Mesenchymal stem cell (in vitro differentiated cells and primary cell): ENCODE results near the gene GJA9.
A peak's percentile ranks its signal among the peaks of the same experiment; 100 is the strongest.
"Not testable (repeated sequence)": the region's sequence is repeated elsewhere in the genome, so short reads cannot be mapped to it uniquely, and the experiment has no call there.

Source experiments
- DNase-seq: peaks from one replicate; pipeline ENCODE4 v3.0.0-alpha.2; 2013
- H2AFZ ChIP-seq: one replicate; pipeline ENCODE4 v1.6.1; 2013; ENCODE audit warnings: low read depth, mild to moderate bottlenecking, control low read depth, inconsistent platforms, low read length, moderate library complexity
- H2AK5ac ChIP-seq: 2 replicates; pipeline ENCODE4 v1.6.1; 2013; ENCODE audit warnings: low read length, moderate library complexity, mild to moderate bottlenecking, inconsistent platforms; ENCODE audit not compliant: severe bottlenecking
- H2BK120ac ChIP-seq: one replicate; pipeline ENCODE4 v1.6.1; 2013; ENCODE audit warnings: low read depth, mild to moderate bottlenecking, inconsistent platforms, low read length, moderate library complexity
- H2BK12ac ChIP-seq, 2 experiments: one replicate each; pipeline ENCODE4 v1.6.1; 2013; ENCODE audit warnings: inconsistent platforms in 2 of 2, low read length in 2 of 2, mild to moderate bottlenecking in 2 of 2, moderate library complexity in 2 of 2, control low read depth in 1 of 2
- H2BK15ac ChIP-seq: one replicate; pipeline ENCODE4 v1.6.1; 2013; ENCODE audit warnings: mild to moderate bottlenecking, low read depth, inconsistent platforms; ENCODE audit not compliant: poor library complexity, severe bottlenecking
- H2BK5ac ChIP-seq: 2 replicates; pipeline ENCODE4 v1.6.1; 2013; ENCODE audit warnings: low read depth, mild to moderate bottlenecking, low read length, control low read depth, inconsistent platforms; ENCODE audit not compliant: poor library complexity, severe bottlenecking
- H3K14ac ChIP-seq, 2 experiments: one replicate each; pipeline ENCODE4 v1.6.1; 2013; ENCODE audit warnings: inconsistent platforms in 2 of 2, low read length in 2 of 2, control low read depth in 1 of 2, mild to moderate bottlenecking in 1 of 2, moderate library complexity in 1 of 2
- H3K18ac ChIP-seq, 2 experiments: one replicate each; pipeline ENCODE4 v1.6.1; 2013; ENCODE audit warnings: inconsistent platforms in 2 of 2, low read length in 2 of 2, control low read depth in 1 of 2, low read depth in 1 of 2, mild to moderate bottlenecking in 1 of 2
- H3K23ac ChIP-seq, 2 experiments: one replicate each; pipeline ENCODE4 v1.6.1; 2013; ENCODE audit warnings: inconsistent platforms in 2 of 2, low read length in 2 of 2, mild to moderate bottlenecking in 2 of 2, moderate library complexity in 2 of 2, control low read depth in 1 of 2
- H3K27ac ChIP-seq: 2 replicates; pipeline ENCODE4 v1.5.1; 2013; ENCODE audit warnings: mild to moderate bottlenecking, moderate library complexity, low read length, control low read depth, inconsistent platforms; ENCODE audit not compliant: poor library complexity, severe bottlenecking
- H3K27me3 ChIP-seq, 2 experiments: 2 replicates each; pipeline versions ENCODE4 v1.6.1 to v1.7.0; 2013; ENCODE audit warnings: low read length in 2 of 2, mild to moderate bottlenecking in 2 of 2, moderate library complexity in 2 of 2, control low read depth in 1 of 2, inconsistent platforms in 1 of 2; ENCODE audit not compliant: control insufficient read depth in 1 of 2, insufficient read depth in 1 of 2
- H3K36me3 ChIP-seq, 2 experiments: 2 replicates each; pipeline versions ENCODE4 v1.6.1 to v1.7.0; 2013; ENCODE audit warnings: low read length in 2 of 2, control low read depth in 1 of 2, inconsistent platforms in 1 of 2, low read depth in 1 of 2, mild to moderate bottlenecking in 1 of 2; ENCODE audit not compliant: insufficient read depth in 2 of 2, control insufficient read depth in 1 of 2
- H3K4ac ChIP-seq, 2 experiments: one replicate each; pipeline ENCODE4 v1.6.1; 2013; ENCODE audit warnings: inconsistent platforms in 2 of 2, low read length in 2 of 2, mild to moderate bottlenecking in 2 of 2, moderate library complexity in 2 of 2, control low read depth in 1 of 2, low read depth in 1 of 2
- H3K4me1 ChIP-seq: 2 replicates; pipeline ENCODE4 v1.6.1; 2013; ENCODE audit warnings: low read depth, low read length, control low read depth; ENCODE audit not compliant: control insufficient read depth, insufficient read depth
- H3K4me2 ChIP-seq: 2 replicates; pipeline ENCODE4 v1.6.1; 2013; ENCODE audit warnings: low read length, mild to moderate bottlenecking, inconsistent platforms; ENCODE audit not compliant: poor library complexity, severe bottlenecking
- H3K4me3 ChIP-seq, 2 experiments: 2 replicates each; pipeline versions ENCODE4 v1.5.1 to v1.7.0; 2013; ENCODE audit warnings: low read length in 2 of 2, mild to moderate bottlenecking in 2 of 2, control low read depth in 1 of 2, low read depth in 1 of 2; ENCODE audit not compliant: insufficient read depth in 1 of 2
- H3K79me1 ChIP-seq: replicated peaks from 2 replicates; pipeline ENCODE4 v1.6.1; 2013; ENCODE audit warnings: mild to moderate bottlenecking, control low read depth, low read length, inconsistent platforms; ENCODE audit not compliant: poor library complexity, severe bottlenecking
- H3K9ac ChIP-seq: 2 replicates; pipeline ENCODE4 v1.7.0; 2013; ENCODE audit warnings: mild to moderate bottlenecking, low read length, moderate library complexity
- H3K9me3 ChIP-seq: 2 replicates; pipeline ENCODE4 v1.7.0; 2013; ENCODE audit warnings: mild to moderate bottlenecking, low read length; ENCODE audit not compliant: control insufficient read depth
- H4K8ac ChIP-seq: one replicate; pipeline ENCODE4 v1.6.1; 2013; ENCODE audit warnings: inconsistent platforms, mild to moderate bottlenecking, low read length, moderate library complexity
- H4K91ac ChIP-seq: one replicate; pipeline ENCODE4 v1.6.1; 2013; ENCODE audit warnings: mild to moderate bottlenecking, low read length, inconsistent platforms
- WGBS: methylation state at CpG from one replicate; pipeline ENCODE4 v1.1.7; 2013; ENCODE audit warnings: mixed read lengths; 5-methylcytosine and 5-hydroxymethylcytosine counted together

Gene GJA9

GRCh38 chr1:38839363-38839762 lies 42.0 kb downstream of the GJA9 start:
- WGBS = 97% methylated on average over 9 of the region's 9 CpGs
- no peak overlapping the region for H2AFZ ChIP-seq

GRCh38 chr1:38836316-38836715 lies 45.1 kb downstream of the GJA9 start:
- H3K27ac ChIP-seq, H3K18ac ChIP-seq, DNase-seq, H2BK5ac ChIP-seq, H3K9ac ChIP-seq, H2BK15ac ChIP-seq, H3K4me3 ChIP-seq, H3K14ac ChIP-seq, H2BK12ac ChIP-seq, H2AK5ac ChIP-seq, H4K91ac ChIP-seq, H2BK120ac ChIP-seq, H3K4me2 ChIP-seq, H2AFZ ChIP-seq, H3K4ac ChIP-seq, H3K4me1 ChIP-seq, H4K8ac ChIP-seq, H3K9me3 ChIP-seq, H3K23ac ChIP-seq: not testable (repeated sequence)
- WGBS = 93% methylated on average over 9 of the region's 10 CpGs
- Histone ChIP-seq H3K36me3 (peaks cover 14 to 44% of the 10 kb centered on the region in 2 experiments), H3K79me1 (peaks cover 10% of the 10 kb centered on the region), H3K27me3 (peaks cover 8 to 11% of the 10 kb centered on the region in 2 experiments)

More at GRCh38 chr1:38839363-38839762, 42.0 kb downstream of the GJA9 start:
- Histone ChIP-seq H4K8ac (no peak overlapping the region), H3K14ac (no peak overlapping the region), H2BK12ac (no peak overlapping the region), H3K23ac (no peak overlapping the region), H2BK15ac (no peak overlapping the region), H3K36me3 (peaks cover 17 to 68% of the 10 kb centered on the region in 2 experiments), H3K4me3 (no peak overlapping the region), H3K18ac (no peak overlapping the region), H3K27ac (no peak overlapping the region), H2BK5ac (no peak overlapping the region), H4K91ac (no peak overlapping the region), H3K27me3 (no peaks in the 10 kb centered on the region), H3K9ac (no peak overlapping the region), H3K4me2 (no peak overlapping the region), H3K4me1 (peaks cover 2% of the 10 kb centered on the region), H2BK120ac (no peak overlapping the region), H2AK5ac (no peak overlapping the region), H3K9me3 (no peaks in the 10 kb centered on the region), H3K79me1 (peaks cover 19% of the 10 kb centered on the region), H3K4ac (no peak overlapping the region)
- DNase-seq = no peak

GRCh38 chr1:38834937-38835827 lies 46.2 kb downstream of the GJA9 start:
- Histone ChIP-seq H3K27ac (no peak overlapping the region), H3K9me3 (no peaks in the 10 kb centered on the region), H3K36me3 (peaks cover 10 to 32% of the 10 kb centered on the region in 2 experiments), H2AFZ (no peak overlapping the region), H3K9ac (no peak overlapping the region), H3K27me3 (peaks cover 16 to 19% of the 10 kb centered on the region in 2 experiments), H3K79me1 (peaks cover 7% of the 10 kb centered on the region), H3K4me2 (no peak overlapping the region), H4K91ac (no peak overlapping the region), H3K4me3 (no peak overlapping the region), H2BK5ac (no peak overlapping the region), H2BK12ac (no peak overlapping the region), H4K8ac (no peak overlapping the region), H3K4me1 (peaks cover 2% of the 10 kb centered on the region), H2BK120ac (no peak overlapping the region), H3K18ac (no peak overlapping the region), H2AK5ac (no peak overlapping the region), H3K14ac (no peak overlapping the region), H2BK15ac (no peak overlapping the region), H3K23ac (no peak overlapping the region), H3K4ac (no peak overlapping the region)
- WGBS = 77% methylated on average over 2 of the region's 3 CpGs
- peak; percentile 84 for DNase-seq

- Histone ChIP-seq H3K36me3 (peaks cover 8 to 25% of the 10 kb centered on the region in 2 experiments), H2BK15ac (no peak overlapping the region), H2BK120ac (no peak overlapping the region), H4K91ac (no peak overlapping the region), H3K4ac (no peak overlapping the region), H3K23ac (no peak overlapping the region), H3K27me3 (peaks cover 22 to 27% of the 10 kb centered on the region in 2 experiments), H3K18ac (no peak overlapping the region), H2AFZ (no peak overlapping the region), H2BK12ac (no peak overlapping the region), H3K27ac (no peak overlapping the region), H3K4me3 (no peak overlapping the region), H2BK5ac (no peak overlapping the region), H3K4me2 (no peak overlapping the region), H3K14ac (no peak overlapping the region), H2AK5ac (no peak overlapping the region), H3K4me1 (peaks cover 2% of the 10 kb centered on the region), H3K9me3 (no peaks in the 10 kb centered on the region), H3K79me1 (peaks cover 5% of the 10 kb centered on the region), H3K9ac (no peak overlapping the region), H4K8ac (no peak overlapping the region)
- no peak for DNase-seq
- 89% methylated on average over 3 of the region's 3 CpGs for WGBS
Observed at GRCh38 chr1:38834221-38834782, 47.1 kb downstream of the GJA9 start.
